GM12874 (cell line): ENCODE measurements around the gene SEMA4F.

Source experiments
- TF ChIP-seq, protein P1 (sequence below): IDR thresholded peaks from 2 replicates; pipeline ENCODE4 v1.5.1; 2011; ENCODE audit warnings: low read depth, mild to moderate bottlenecking, control low read depth, low read length, moderate library complexity; ENCODE audit not compliant: insufficient read depth

SEMA4F gene

DNA sequence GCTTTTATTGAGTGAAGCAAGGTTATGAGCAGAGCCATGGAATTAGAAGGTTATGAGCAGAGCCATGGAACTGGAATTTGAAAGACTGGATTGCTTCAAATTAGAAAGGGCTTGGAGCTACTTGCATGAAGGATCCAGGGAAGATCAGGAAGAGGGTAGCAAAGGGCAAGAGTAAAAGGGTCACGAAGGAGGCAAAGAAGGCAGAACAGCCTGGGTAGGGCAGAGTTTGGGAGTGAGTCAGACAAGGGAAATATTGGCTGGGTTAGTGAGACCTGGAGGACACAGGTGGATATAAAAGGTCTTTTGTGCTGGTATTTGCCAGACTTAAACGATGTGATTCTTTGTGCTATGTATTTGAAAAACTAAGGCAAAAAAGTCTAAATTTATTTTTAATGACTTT, 65.0 kb downstream of the SEMA4F start:
- TF ChIP-seq, protein P1, sequence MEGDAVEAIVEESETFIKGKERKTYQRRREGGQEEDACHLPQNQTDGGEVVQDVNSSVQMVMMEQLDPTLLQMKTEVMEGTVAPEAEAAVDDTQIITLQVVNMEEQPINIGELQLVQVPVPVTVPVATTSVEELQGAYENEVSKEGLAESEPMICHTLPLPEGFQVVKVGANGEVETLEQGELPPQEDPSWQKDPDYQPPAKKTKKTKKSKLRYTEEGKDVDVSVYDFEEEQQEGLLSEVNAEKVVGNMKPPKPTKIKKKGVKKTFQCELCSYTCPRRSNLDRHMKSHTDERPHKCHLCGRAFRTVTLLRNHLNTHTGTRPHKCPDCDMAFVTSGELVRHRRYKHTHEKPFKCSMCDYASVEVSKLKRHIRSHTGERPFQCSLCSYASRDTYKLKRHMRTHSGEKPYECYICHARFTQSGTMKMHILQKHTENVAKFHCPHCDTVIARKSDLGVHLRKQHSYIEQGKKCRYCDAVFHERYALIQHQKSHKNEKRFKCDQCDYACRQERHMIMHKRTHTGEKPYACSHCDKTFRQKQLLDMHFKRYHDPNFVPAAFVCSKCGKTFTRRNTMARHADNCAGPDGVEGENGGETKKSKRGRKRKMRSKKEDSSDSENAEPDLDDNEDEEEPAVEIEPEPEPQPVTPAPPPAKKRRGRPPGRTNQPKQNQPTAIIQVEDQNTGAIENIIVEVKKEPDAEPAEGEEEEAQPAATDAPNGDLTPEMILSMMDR: no peak

- TF ChIP-seq, protein P1: no peak
Observed at GRCh38 chr2:74721316-74721715, 67.3 kb downstream of the SEMA4F start.

DNA sequence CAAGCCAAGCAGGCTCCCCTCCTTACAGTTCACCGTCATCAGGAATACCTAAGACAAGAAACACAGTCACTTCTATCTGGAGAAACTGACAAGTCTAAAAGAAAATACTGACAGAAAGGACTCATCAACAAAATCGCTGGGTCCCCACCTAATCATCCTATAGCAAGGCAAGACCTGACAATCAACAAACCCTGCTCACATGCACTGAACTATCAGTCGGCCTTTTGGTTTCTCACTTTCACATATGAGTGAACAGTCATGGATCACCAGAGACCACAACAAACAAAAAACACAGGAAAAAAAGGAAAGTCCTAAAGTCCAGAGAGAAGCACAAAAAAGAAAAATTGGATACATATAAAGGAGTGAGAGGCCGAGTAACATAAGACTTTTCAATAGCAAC, 70.4 kb downstream of the SEMA4F start:
- TF ChIP-seq, protein P1: no peak

GRCh38 chr2:74725287-74725686, 71.2 kb downstream of the SEMA4F start:
- TF ChIP-seq, protein P1: no peak

GRCh38 chr2:74728842-74729241, 74.8 kb downstream of the SEMA4F start:
- TF ChIP-seq, protein P1: no peak

- TF ChIP-seq, protein P1: no peak
Observed at GRCh38 chr2:74730530-74730929, 76.5 kb downstream of the SEMA4F start.
